Panc1 (cell line): ENCODE results near the gene CAMKK2.

ENCODE experiments used
- POLR2AphosphoS5 ChIP-seq: IDR thresholded peaks from 2 replicates; pipeline ENCODE4 v1.6.1; 2012; ENCODE audit warnings: mild to moderate bottlenecking, low read depth, low read length, moderate library complexity
- SIN3A ChIP-seq: IDR thresholded peaks from 2 replicates; pipeline ENCODE4 v1.6.1; 2012; ENCODE audit warnings: low read depth, mild to moderate bottlenecking, low read length, moderate library complexity, borderline replicate concordance; ENCODE audit not compliant: insufficient read depth
- TCF7L2 ChIP-seq: IDR thresholded peaks from 2 replicates; pipeline ENCODE4 v1.6.1; 2011; ENCODE audit warnings: mild to moderate bottlenecking, low read depth, low read length, inconsistent platforms
- TF ChIP-seq, protein P1 (sequence below): fragments of 450-650 bp; IDR thresholded peaks from 2 replicates; pipeline ENCODE4 v1.5.1; 2017; ENCODE audit warnings: mild to moderate bottlenecking
- TF ChIP-seq, protein P2 (sequence below), 2 experiments: IDR thresholded peaks; 2 replicates each; pipeline ENCODE4 v1.6.1; 2011 to 2012; ENCODE audit warnings: low read depth in 2 of 2, control low read depth in 1 of 2, low read length in 1 of 2, mild to moderate bottlenecking in 1 of 2, moderate library complexity in 1 of 2; ENCODE audit not compliant: insufficient read depth in 1 of 2

DNA sequence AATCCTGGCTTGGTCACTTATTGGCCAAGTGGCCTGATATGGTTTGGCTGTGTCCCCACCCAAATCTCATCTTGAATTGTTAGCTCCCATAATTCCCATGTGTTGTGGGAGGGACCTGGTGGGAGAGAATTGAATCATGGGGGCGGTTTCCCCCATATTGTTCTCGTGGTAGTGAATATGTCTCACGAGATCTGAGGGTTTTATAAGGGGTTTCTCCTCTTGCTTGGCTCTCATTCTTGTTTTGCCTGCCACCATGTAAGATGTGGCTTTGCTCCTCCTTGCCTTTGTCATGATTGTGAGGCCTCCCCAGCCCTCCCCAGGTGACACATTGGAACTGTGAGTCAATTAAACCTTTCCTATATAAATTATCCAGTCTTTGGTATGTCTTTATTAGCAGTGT lies 105.4 kb downstream of the CAMKK2 start:
- TF ChIP-seq, protein P1, sequence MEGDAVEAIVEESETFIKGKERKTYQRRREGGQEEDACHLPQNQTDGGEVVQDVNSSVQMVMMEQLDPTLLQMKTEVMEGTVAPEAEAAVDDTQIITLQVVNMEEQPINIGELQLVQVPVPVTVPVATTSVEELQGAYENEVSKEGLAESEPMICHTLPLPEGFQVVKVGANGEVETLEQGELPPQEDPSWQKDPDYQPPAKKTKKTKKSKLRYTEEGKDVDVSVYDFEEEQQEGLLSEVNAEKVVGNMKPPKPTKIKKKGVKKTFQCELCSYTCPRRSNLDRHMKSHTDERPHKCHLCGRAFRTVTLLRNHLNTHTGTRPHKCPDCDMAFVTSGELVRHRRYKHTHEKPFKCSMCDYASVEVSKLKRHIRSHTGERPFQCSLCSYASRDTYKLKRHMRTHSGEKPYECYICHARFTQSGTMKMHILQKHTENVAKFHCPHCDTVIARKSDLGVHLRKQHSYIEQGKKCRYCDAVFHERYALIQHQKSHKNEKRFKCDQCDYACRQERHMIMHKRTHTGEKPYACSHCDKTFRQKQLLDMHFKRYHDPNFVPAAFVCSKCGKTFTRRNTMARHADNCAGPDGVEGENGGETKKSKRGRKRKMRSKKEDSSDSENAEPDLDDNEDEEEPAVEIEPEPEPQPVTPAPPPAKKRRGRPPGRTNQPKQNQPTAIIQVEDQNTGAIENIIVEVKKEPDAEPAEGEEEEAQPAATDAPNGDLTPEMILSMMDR = no peak
- TF ChIP-seq, protein P2, sequence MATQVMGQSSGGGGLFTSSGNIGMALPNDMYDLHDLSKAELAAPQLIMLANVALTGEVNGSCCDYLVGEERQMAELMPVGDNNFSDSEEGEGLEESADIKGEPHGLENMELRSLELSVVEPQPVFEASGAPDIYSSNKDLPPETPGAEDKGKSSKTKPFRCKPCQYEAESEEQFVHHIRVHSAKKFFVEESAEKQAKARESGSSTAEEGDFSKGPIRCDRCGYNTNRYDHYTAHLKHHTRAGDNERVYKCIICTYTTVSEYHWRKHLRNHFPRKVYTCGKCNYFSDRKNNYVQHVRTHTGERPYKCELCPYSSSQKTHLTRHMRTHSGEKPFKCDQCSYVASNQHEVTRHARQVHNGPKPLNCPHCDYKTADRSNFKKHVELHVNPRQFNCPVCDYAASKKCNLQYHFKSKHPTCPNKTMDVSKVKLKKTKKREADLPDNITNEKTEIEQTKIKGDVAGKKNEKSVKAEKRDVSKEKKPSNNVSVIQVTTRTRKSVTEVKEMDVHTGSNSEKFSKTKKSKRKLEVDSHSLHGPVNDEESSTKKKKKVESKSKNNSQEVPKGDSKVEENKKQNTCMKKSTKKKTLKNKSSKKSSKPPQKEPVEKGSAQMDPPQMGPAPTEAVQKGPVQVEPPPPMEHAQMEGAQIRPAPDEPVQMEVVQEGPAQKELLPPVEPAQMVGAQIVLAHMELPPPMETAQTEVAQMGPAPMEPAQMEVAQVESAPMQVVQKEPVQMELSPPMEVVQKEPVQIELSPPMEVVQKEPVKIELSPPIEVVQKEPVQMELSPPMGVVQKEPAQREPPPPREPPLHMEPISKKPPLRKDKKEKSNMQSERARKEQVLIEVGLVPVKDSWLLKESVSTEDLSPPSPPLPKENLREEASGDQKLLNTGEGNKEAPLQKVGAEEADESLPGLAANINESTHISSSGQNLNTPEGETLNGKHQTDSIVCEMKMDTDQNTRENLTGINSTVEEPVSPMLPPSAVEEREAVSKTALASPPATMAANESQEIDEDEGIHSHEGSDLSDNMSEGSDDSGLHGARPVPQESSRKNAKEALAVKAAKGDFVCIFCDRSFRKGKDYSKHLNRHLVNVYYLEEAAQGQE (IDR thresholded peaks at IDR 0.05; ENCODE audit: insufficient read depth in 1 of 2, low read depth in 2 of 2, low read length in 1 of 2) = no peak
- no peak for TF ChIP-seq POLR2AphosphoS5
- TF ChIP-seq SIN3A = no peak
- TF ChIP-seq TCF7L2 = no peak
